ENCODE results near the gene PBOV1.

PBOV1 gene

DNA sequence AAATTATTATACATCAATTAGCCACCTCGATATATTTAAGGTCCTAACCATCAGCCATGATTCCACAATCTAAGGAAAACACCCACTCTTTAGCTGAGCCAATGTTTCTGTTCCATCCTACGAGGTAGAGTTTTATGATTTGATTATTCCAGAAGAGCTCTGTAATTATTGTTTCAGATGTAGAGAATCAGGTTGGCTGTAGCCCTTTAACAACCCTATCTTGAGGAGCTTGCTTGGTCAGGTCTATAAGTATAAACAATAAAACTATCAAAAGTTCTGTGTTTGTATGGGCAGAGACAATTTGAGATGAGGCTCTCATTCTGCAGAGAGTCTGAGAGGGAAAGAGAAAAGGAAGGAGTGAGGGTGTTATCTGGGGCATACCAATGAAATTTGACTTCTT lies at the start of gene PBOV1:
TSS of gene PBOV1 (minus strand) at position 43 of the 400 bp plus-strand sequence. CDS start 96 bp downstream, outside the sequence.
- no peaks in the 10 kb centered on the region for H3K9me3 ChIP-seq (replicated peaks; ENCODE audit: insufficient read depth, low read length)
- TF ChIP-seq EZH2phosphoT487 (IDR thresholded peaks at IDR 0.05; ENCODE audit: low read length) (no peak), EZH2 (optimal IDR thresholded peaks at IDR 0.05; ENCODE audit: low read depth, low read length) (no peak)
- TF ChIP-seq, protein P1, sequence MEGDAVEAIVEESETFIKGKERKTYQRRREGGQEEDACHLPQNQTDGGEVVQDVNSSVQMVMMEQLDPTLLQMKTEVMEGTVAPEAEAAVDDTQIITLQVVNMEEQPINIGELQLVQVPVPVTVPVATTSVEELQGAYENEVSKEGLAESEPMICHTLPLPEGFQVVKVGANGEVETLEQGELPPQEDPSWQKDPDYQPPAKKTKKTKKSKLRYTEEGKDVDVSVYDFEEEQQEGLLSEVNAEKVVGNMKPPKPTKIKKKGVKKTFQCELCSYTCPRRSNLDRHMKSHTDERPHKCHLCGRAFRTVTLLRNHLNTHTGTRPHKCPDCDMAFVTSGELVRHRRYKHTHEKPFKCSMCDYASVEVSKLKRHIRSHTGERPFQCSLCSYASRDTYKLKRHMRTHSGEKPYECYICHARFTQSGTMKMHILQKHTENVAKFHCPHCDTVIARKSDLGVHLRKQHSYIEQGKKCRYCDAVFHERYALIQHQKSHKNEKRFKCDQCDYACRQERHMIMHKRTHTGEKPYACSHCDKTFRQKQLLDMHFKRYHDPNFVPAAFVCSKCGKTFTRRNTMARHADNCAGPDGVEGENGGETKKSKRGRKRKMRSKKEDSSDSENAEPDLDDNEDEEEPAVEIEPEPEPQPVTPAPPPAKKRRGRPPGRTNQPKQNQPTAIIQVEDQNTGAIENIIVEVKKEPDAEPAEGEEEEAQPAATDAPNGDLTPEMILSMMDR (IDR thresholded peaks at IDR 0.05; ENCODE audit: low read length) = no peak
- no peaks in the 10 kb centered on the region for H3F3A ChIP-seq (ENCODE audit: insufficient read depth, low read length)
- H3K79me2 ChIP-seq (ENCODE audit: low read length) = no peaks in the 10 kb centered on the region
- H3K9me2 ChIP-seq (replicated peaks; ENCODE audit: insufficient read depth, low read length) = no peaks in the 10 kb centered on the region; the same call in 1 of the 2 replicates
- no peaks in the 10 kb centered on the region for H4K20me1 ChIP-seq (ENCODE audit: insufficient read depth, low read length)
- H3K36me3 ChIP-seq (replicated peaks; ENCODE audit: insufficient read depth, low read length) = no peaks in the 10 kb centered on the region
- H3K4me1 ChIP-seq (ENCODE audit: low read length) = no peaks in the 10 kb centered on the region
- DNase-seq = no peak
- no peak within 1 kb of the TSS for H2AFZ ChIP-seq (ENCODE audit: low read length)
- no peaks in the 10 kb centered on the region for H3K27me3 ChIP-seq (replicated peaks; ENCODE audit: insufficient read depth, low read length)
- H3K4me2 ChIP-seq (ENCODE audit: low read depth, low read length) = no peak within 1 kb of the TSS
- no peak within 1 kb of the TSS for H3K9ac ChIP-seq (ENCODE audit: low read length)
- H3K27ac ChIP-seq (ENCODE audit: low read length) = no peak within 1 kb of the TSS
- no peak within 1 kb of the TSS for H3K4me3 ChIP-seq (ENCODE audit: low read length)

DNA sequence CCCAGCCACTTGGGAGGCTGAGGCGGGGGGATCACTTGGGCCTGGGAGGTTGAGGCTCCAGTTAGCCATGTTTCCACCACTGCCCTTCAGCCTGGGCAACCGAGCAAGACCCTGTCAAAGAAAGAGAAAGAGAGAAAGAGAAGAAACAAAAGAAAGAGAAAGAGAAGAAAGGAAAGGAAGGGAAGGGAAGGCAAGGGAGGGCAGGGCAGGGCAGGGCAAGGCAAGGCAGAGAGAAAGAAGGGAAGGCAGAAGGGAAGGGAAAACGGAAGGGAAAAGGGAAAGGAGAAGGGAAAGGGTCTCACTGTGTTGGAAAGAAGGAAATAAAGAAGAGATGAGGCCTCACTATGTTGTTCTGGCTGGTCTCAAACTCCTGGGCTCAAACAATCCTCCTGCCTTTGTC lies 47.8 kb upstream of the PBOV1 start:
- no peaks in the 10 kb centered on the region for H3K9me3 ChIP-seq (replicated peaks; ENCODE audit: insufficient read depth, low read length)
- H3K9me2 ChIP-seq (replicated peaks; ENCODE audit: insufficient read depth, low read length) = no peaks in the 10 kb centered on the region
- no peaks in the 10 kb centered on the region for H3K36me3 ChIP-seq (replicated peaks; ENCODE audit: insufficient read depth, low read length)
- no peak for DNase-seq
- no peak overlapping the region for H2AFZ ChIP-seq (ENCODE audit: low read length)
- no peak overlapping the region for H3K4me2 ChIP-seq (ENCODE audit: low read depth, low read length)
- H3K27me3 ChIP-seq (replicated peaks; ENCODE audit: insufficient read depth, low read length) = no peaks in the 10 kb centered on the region
- TF ChIP-seq, protein P1 (IDR thresholded peaks at IDR 0.05; ENCODE audit: low read length) = no peak
- TF ChIP-seq EZH2 (optimal IDR thresholded peaks at IDR 0.05; ENCODE audit: low read depth, low read length) (no peak), EZH2phosphoT487 (IDR thresholded peaks at IDR 0.05; ENCODE audit: low read length) (no peak)
- no peak overlapping the region for H3K4me3 ChIP-seq (ENCODE audit: low read length)
- H4K20me1 ChIP-seq (ENCODE audit: insufficient read depth, low read length) = no peaks in the 10 kb centered on the region
- H3K79me2 ChIP-seq (ENCODE audit: low read length) = no peaks in the 10 kb centered on the region
- H3K27ac ChIP-seq (ENCODE audit: low read length) = no peak overlapping the region
- no peaks in the 10 kb centered on the region for H3K4me1 ChIP-seq (ENCODE audit: low read length)
- H3F3A ChIP-seq (ENCODE audit: insufficient read depth, low read length) = no peaks in the 10 kb centered on the region
- H3K9ac ChIP-seq (ENCODE audit: low read length) = no peak overlapping the region

DNA sequence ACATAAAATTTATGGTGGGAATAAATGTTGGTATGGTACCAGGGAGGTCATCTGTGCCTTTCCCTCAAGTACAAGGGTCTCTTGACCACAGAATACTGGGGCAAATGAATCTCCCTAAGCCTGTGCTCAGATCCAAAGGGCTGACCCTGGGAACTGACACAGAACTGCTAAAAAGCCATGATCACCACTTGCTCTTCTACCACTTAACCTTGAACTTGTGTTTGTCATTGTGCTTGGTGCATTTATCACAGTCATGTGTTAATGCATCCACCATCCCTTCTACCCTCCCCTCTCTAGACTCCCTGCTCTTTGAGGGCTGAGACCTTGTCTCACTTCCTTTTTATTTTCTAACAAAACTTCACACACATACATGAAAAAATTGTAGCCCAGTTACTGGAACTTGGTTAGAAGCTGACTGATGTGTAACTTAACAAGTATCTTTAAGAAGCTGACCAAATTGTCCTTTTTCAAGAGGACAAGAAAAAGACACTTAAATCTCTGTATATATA lies 46.1 kb upstream of the PBOV1 start:
- Histone ChIP-seq H3K4me2 (ENCODE audit: low read depth, low read length) (no peak overlapping the region), H3K79me2 (ENCODE audit: low read length) (no peaks in the 10 kb centered on the region), H2AFZ (ENCODE audit: low read length) (no peak overlapping the region), H3K4me3 (ENCODE audit: low read length) (no peak overlapping the region), H3K27me3 (replicated peaks; ENCODE audit: insufficient read depth, low read length) (no peaks in the 10 kb centered on the region), H3K9me2 (replicated peaks; ENCODE audit: insufficient read depth, low read length) (no peaks in the 10 kb centered on the region), H3K4me1 (ENCODE audit: low read length) (no peaks in the 10 kb centered on the region), H3F3A (ENCODE audit: insufficient read depth, low read length) (no peaks in the 10 kb centered on the region), H3K9ac (ENCODE audit: low read length) (no peak overlapping the region), H3K36me3 (replicated peaks; ENCODE audit: insufficient read depth, low read length) (no peaks in the 10 kb centered on the region), H3K27ac (ENCODE audit: low read length) (no peak overlapping the region), H3K9me3 (replicated peaks; ENCODE audit: insufficient read depth, low read length) (no peaks in the 10 kb centered on the region), H4K20me1 (ENCODE audit: insufficient read depth, low read length) (no peaks in the 10 kb centered on the region)
- TF ChIP-seq, protein P1 (IDR thresholded peaks at IDR 0.05; ENCODE audit: low read length) = no peak
- no peak for TF ChIP-seq EZH2 (optimal IDR thresholded peaks at IDR 0.05; ENCODE audit: low read depth, low read length)
- DNase-seq = no peak
